HG03354 (cell line): Measurements from ENCODE around the gene ZNF554.
"Not testable (repeated sequence)": the region's sequence is repeated elsewhere in the genome, so short reads cannot be mapped to it uniquely, and the experiment has no call there.

Source experiments
- ATAC-seq: cut with Tn5 transposase; IDR thresholded peaks from one replicate; pipeline ENCODE4 v1.9.1; 2021; ENCODE audit warnings: mild to moderate bottlenecking; ENCODE audit not compliant: unreplicated experiment, poor library complexity, severe bottlenecking

ZNF554 gene

GRCh38 chr19:2805991-2806649 is 13.5 kb upstream of the ZNF554 start:
- ATAC-seq: no peak

- ATAC-seq: no peak
Observed at GRCh38 chr19:2806736-2807378, 12.8 kb upstream of the ZNF554 start.

GRCh38 chr19:2807379-2808128 is 12.1 kb upstream of the ZNF554 start:
- no peak for ATAC-seq

GRCh38 chr19:2808129-2808941 is 11.3 kb upstream of the ZNF554 start:
- no peak for ATAC-seq

- no peak for ATAC-seq
Observed at GRCh38 chr19:2809387-2810140, 10.1 kb upstream of the ZNF554 start.

- no peak for ATAC-seq
Observed at GRCh38 chr19:2810141-2811091, 9.3 kb upstream of the ZNF554 start.

GRCh38 chr19:2811221-2811722 is 8.4 kb upstream of the ZNF554 start:
- no peak for ATAC-seq

- no peak for ATAC-seq
Observed at GRCh38 chr19:2811735-2812413, 7.8 kb upstream of the ZNF554 start.

- no peak for ATAC-seq
Observed at GRCh38 chr19:2812414-2813234, 7.0 kb upstream of the ZNF554 start.

GRCh38 chr19:2813235-2814160 is 6.2 kb upstream of the ZNF554 start:
- ATAC-seq: no peak

GRCh38 chr19:2814426-2814825 is 5.2 kb upstream of the ZNF554 start:
- ATAC-seq: no peak

GRCh38 chr19:2815191-2815614 is 4.5 kb upstream of the ZNF554 start:
- no peak for ATAC-seq

- ATAC-seq: no peak
Observed at GRCh38 chr19:2815923-2816322, 3.7 kb upstream of the ZNF554 start.

GRCh38 chr19:2816641-2817040 is 3.0 kb upstream of the ZNF554 start:
- ATAC-seq: no peak

- not testable (repeated sequence) for ATAC-seq
Observed at GRCh38 chr19:2817237-2817829, 2.3 kb upstream of the ZNF554 start.
